ENCODE measurements around the gene SPTAN1. TPM values are rescaled to one million over a fixed set of nuclear protein-coding genes. Genes with fewer than 3 reads are reported as not detected.

SPTAN1 gene
- total RNA-seq, 1 donor from 2014 or later: 442 TPM

DNA sequence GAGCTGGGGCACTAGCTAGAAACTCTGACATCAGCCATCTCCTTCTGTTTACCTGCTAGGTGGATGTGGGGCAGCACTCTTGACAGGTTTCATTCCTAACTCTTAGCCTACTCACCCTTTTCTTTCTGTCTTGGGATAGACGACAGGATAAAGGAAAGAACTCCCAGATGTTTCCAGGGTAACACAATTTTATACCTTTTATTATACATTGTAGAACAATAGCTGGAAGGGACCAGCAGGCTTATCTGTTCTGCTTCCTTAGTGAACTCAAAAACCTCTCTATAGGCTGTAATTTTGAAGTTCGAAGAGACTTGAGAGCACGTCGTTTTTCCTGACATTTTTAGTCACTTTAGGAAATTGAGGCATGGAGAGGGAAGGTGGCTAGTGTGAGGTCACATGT, 13.2 kb downstream of the SPTAN1 start:
- peaks cover 3% of the 10 kb centered on the region for H3K4me1 Mint-ChIP-seq
- DNase-seq (ENCODE audit: low spot score in 2 of 2, unreplicated experiment in 2 of 2): no peak
- no peaks in the 10 kb centered on the region for H3K27me3 Mint-ChIP-seq (ENCODE audit: low read depth)
- no peaks in the 10 kb centered on the region for H3K9me3 Mint-ChIP-seq
- peak overlapping the region; percentile 37 for H3K27ac Mint-ChIP-seq
- TF ChIP-seq, protein P1, sequence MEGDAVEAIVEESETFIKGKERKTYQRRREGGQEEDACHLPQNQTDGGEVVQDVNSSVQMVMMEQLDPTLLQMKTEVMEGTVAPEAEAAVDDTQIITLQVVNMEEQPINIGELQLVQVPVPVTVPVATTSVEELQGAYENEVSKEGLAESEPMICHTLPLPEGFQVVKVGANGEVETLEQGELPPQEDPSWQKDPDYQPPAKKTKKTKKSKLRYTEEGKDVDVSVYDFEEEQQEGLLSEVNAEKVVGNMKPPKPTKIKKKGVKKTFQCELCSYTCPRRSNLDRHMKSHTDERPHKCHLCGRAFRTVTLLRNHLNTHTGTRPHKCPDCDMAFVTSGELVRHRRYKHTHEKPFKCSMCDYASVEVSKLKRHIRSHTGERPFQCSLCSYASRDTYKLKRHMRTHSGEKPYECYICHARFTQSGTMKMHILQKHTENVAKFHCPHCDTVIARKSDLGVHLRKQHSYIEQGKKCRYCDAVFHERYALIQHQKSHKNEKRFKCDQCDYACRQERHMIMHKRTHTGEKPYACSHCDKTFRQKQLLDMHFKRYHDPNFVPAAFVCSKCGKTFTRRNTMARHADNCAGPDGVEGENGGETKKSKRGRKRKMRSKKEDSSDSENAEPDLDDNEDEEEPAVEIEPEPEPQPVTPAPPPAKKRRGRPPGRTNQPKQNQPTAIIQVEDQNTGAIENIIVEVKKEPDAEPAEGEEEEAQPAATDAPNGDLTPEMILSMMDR (IDR thresholded peaks at IDR 0.05; ENCODE audit: unreplicated experiment): no peak
- peaks cover 42% of the 10 kb centered on the region for H3K36me3 Mint-ChIP-seq
- no peak overlapping the region for H3K4me3 Mint-ChIP-seq

DNA sequence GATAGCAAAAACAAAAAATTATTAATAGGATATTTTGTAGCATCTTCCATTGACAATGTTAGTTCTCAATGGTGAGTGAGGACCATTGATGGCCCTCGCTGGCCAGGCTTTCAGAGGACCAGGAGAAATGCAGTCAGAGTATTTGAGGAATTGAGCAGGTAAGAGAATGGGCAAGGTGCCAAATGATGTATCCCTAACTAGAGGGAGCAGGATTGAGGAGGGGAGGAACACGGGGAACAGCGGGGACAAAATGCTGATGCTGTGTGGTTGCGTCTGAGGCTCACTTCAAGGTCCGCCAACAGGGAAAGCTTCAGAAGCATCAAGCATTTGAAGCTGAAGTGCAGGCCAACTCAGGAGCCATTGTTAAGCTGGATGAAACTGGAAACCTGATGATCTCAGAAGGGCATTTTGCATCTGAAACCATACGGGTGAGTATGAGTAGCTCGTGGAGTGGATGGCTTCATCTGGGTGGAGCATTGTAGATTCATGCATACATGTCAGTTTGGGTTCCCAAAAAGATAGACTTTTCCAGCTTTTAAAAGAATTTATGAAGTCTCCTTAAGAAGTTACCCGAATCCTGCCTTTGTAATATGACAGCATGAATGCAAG, 16.2 kb downstream of the SPTAN1 start:
- no peak overlapping the region for H3K27ac Mint-ChIP-seq
- no peaks in the 10 kb centered on the region for H3K27me3 Mint-ChIP-seq (ENCODE audit: low read depth)
- DNase-seq (ENCODE audit: low spot score in 2 of 2, unreplicated experiment in 2 of 2): no peak
- peaks cover 45% of the 10 kb centered on the region for H3K36me3 Mint-ChIP-seq
- H3K4me3 Mint-ChIP-seq: no peak overlapping the region
- no peaks in the 10 kb centered on the region for H3K9me3 Mint-ChIP-seq
- TF ChIP-seq, protein P1 (IDR thresholded peaks at IDR 0.05; ENCODE audit: unreplicated experiment): no peak
- H3K4me1 Mint-ChIP-seq: no peaks in the 10 kb centered on the region

DNA sequence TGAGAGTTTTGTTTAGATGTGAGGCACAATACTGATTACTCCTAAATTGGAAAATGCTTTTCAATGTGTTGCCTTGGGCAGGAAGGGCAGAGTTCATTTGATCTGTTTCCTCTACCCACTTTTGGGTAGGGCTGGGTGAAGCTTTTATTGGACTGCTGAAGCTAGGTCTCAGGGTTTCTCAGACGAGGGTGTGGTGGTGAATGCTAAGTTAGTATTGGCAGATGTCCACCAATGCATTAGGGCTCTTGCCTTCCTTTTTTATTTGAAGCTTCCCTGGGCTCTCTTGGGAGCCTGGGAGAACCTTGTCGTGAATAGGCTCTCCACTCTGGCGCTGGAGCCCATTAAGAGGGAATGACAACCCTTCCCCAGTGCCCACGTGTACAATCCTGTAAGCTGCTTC, 23.1 kb downstream of the SPTAN1 start:
- no peaks in the 10 kb centered on the region for H3K4me1 Mint-ChIP-seq
- no peak for DNase-seq (ENCODE audit: low spot score in 2 of 2, unreplicated experiment in 2 of 2)
- TF ChIP-seq, protein P1 (IDR thresholded peaks at IDR 0.05; ENCODE audit: unreplicated experiment): no peak
- peaks cover 50% of the 10 kb centered on the region for H3K36me3 Mint-ChIP-seq
- no peaks in the 10 kb centered on the region for H3K9me3 Mint-ChIP-seq
- no peak overlapping the region for H3K4me3 Mint-ChIP-seq
- H3K27ac Mint-ChIP-seq: peak overlapping the region; percentile 25
- H3K27me3 Mint-ChIP-seq (ENCODE audit: low read depth): no peaks in the 10 kb centered on the region

DNA sequence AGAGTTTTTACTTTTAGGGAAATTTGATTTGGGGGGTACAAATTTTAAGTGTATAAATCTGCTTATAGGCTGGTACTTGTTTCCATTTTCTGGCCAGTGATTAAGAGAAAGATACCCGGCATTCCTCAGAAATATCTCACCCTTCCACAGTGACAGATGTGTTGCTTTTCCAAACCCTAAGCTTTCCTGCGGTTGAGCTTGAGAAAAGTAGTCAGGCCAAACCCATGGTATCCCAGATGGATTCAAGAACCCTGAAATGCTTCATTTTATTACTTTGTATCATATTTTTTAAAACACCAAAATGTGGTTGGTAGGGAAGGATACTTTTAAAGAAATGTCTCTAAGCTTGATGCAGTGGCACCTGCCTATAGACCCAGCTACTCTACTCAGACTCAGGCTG, 23.5 kb downstream of the SPTAN1 start:
- no peak overlapping the region for H3K27ac Mint-ChIP-seq
- peaks cover 55% of the 10 kb centered on the region for H3K36me3 Mint-ChIP-seq
- H3K4me3 Mint-ChIP-seq: no peak overlapping the region
- H3K4me1 Mint-ChIP-seq: no peaks in the 10 kb centered on the region
- no peak for DNase-seq (ENCODE audit: low spot score in 2 of 2, unreplicated experiment in 2 of 2)
- no peaks in the 10 kb centered on the region for H3K9me3 Mint-ChIP-seq
- H3K27me3 Mint-ChIP-seq (ENCODE audit: low read depth): no peaks in the 10 kb centered on the region
- TF ChIP-seq, protein P1 (IDR thresholded peaks at IDR 0.05; ENCODE audit: unreplicated experiment): no peak

DNA sequence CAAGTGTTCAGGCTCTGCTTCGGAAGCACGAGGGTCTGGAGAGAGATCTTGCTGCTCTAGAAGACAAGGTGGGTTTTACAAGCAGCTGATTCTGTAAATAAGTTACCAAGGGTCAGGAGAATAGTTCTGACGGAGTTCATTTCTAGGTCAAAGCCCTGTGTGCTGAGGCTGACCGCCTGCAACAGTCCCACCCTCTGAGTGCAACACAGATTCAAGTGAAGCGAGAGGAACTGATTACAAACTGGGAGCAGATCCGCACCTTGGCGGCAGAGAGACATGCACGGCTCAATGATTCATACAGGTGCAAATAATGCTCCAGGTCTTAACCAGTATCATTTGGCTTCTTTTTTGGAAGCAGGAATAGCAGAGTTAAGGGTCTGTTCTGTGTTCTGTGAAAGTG, 24.8 kb downstream of the SPTAN1 start:
- Mint-ChIP-seq H3K27ac (no peak overlapping the region), H3K4me1 (no peaks in the 10 kb centered on the region), H3K9me3 (no peaks in the 10 kb centered on the region), H3K4me3 (no peak overlapping the region), H3K36me3 (peaks cover 63% of the 10 kb centered on the region), H3K27me3 (ENCODE audit: low read depth) (no peaks in the 10 kb centered on the region)
- DNase-seq (ENCODE audit: low spot score in 2 of 2, unreplicated experiment in 2 of 2): no peak
- TF ChIP-seq, protein P1 (IDR thresholded peaks at IDR 0.05; ENCODE audit: unreplicated experiment): no peak

DNA sequence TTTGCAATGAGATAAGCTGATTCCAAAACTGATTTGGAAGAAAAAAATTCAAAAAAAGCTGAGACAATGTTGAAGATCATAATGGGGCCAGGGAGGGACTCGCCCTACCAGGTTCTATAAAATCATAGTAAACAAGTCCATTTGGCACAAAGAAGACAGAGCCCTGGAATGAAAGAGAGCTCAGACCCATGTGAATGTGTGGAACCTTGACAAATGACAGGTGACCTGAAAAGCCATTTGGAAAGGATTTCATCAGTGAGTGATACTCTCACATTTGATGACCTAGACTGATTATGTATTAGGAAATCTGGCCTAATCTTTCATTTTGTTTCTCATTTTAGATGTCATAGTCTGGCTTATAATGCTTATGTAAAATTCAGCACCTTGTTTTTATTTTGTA, 26.8 kb downstream of the SPTAN1 start:
- H3K4me1 Mint-ChIP-seq: no peaks in the 10 kb centered on the region
- no peak overlapping the region for H3K4me3 Mint-ChIP-seq
- peaks cover 71% of the 10 kb centered on the region for H3K36me3 Mint-ChIP-seq
- H3K9me3 Mint-ChIP-seq: no peaks in the 10 kb centered on the region
- no peak for DNase-seq (ENCODE audit: low spot score in 2 of 2, unreplicated experiment in 2 of 2)
- no peaks in the 10 kb centered on the region for H3K27me3 Mint-ChIP-seq (ENCODE audit: low read depth)
- TF ChIP-seq, protein P1 (IDR thresholded peaks at IDR 0.05; ENCODE audit: unreplicated experiment): no peak
- H3K27ac Mint-ChIP-seq: no peak overlapping the region
